B cell (primary cell): ENCODE measurements around the gene ZNF438.

Experiments
- EZH2 ChIP-seq: IDR thresholded peaks from 2 replicates; pipeline ENCODE4 v1.6.1; 2012; ENCODE audit warnings: borderline replicate concordance, low read depth, mild to moderate bottlenecking, moderate library complexity, low read length; ENCODE audit not compliant: insufficient read depth, poor library complexity, severe bottlenecking
- TF ChIP-seq, protein P1 (sequence below): fragments of 200-600 bp; IDR thresholded peaks from one replicate; pipeline ENCODE4 v1.8.0; 2022; ENCODE audit warnings: antibody characterized with exemption, mild to moderate bottlenecking

DNA sequence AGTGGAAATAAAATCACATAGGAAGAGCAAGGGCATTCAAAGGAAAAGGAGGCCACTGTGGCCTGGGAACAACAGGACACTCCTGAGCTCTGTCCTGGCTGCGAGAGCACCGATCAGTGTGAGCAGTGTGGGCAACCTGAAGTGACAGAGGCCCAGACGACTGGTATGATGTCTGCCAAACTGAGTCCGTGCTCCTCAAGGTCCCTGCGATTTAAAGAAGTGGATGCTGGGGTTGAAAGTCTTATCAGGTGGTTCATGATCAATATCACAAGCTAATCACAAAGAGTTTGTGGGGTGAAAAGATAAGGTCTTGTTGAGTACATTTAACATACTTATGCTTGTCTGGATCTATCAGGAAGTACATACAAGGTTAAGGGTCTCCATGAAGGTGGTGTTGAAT, 176.5 kb downstream of the ZNF438 start:
- TF ChIP-seq, protein P1, sequence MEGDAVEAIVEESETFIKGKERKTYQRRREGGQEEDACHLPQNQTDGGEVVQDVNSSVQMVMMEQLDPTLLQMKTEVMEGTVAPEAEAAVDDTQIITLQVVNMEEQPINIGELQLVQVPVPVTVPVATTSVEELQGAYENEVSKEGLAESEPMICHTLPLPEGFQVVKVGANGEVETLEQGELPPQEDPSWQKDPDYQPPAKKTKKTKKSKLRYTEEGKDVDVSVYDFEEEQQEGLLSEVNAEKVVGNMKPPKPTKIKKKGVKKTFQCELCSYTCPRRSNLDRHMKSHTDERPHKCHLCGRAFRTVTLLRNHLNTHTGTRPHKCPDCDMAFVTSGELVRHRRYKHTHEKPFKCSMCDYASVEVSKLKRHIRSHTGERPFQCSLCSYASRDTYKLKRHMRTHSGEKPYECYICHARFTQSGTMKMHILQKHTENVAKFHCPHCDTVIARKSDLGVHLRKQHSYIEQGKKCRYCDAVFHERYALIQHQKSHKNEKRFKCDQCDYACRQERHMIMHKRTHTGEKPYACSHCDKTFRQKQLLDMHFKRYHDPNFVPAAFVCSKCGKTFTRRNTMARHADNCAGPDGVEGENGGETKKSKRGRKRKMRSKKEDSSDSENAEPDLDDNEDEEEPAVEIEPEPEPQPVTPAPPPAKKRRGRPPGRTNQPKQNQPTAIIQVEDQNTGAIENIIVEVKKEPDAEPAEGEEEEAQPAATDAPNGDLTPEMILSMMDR, result no peak
- no peak for TF ChIP-seq EZH2
